ENCODE results near the gene NXT1. TPM values are rescaled to one million over a fixed set of nuclear protein-coding genes. Genes with fewer than 3 reads are reported as not detected.

The NXT1 gene
- total RNA-seq, 3 donors from 2014 or later, result 9.9 to 12.9 (median 10.6) TPM

GRCh38 chr20:23404196-23404595 is 53.6 kb downstream of the NXT1 start:
- TF ChIP-seq, protein P1, sequence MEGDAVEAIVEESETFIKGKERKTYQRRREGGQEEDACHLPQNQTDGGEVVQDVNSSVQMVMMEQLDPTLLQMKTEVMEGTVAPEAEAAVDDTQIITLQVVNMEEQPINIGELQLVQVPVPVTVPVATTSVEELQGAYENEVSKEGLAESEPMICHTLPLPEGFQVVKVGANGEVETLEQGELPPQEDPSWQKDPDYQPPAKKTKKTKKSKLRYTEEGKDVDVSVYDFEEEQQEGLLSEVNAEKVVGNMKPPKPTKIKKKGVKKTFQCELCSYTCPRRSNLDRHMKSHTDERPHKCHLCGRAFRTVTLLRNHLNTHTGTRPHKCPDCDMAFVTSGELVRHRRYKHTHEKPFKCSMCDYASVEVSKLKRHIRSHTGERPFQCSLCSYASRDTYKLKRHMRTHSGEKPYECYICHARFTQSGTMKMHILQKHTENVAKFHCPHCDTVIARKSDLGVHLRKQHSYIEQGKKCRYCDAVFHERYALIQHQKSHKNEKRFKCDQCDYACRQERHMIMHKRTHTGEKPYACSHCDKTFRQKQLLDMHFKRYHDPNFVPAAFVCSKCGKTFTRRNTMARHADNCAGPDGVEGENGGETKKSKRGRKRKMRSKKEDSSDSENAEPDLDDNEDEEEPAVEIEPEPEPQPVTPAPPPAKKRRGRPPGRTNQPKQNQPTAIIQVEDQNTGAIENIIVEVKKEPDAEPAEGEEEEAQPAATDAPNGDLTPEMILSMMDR (IDR thresholded peaks at IDR 0.05), result no peak
- intact Hi-C loops (cut with DNase I, micrococcal nuclease), result no loop called here
- no peaks in the 10 kb centered on the region for H3K9me3 ChIP-seq
- H3K4me3 ChIP-seq, result no peak overlapping the region
- peak; percentile 74 for ATAC-seq
- H3K36me3 ChIP-seq (ENCODE audit: low read depth), result no peaks in the 10 kb centered on the region
- no peaks in the 10 kb centered on the region for H3K4me1 ChIP-seq (ENCODE audit: low read depth)
- DNase-seq, result no peak

Other genes with a start within 250 kb of the NXT1 start
- 10 to 100 TPM in 1 of 3 donors, 1 to 10 TPM in 2; 5.8 to 16.2 (median 9.3) TPM for gene GZF1, start 11.4 kb downstream of the NXT1 start, total RNA-seq
- 10 to 100 TPM in 1 of 3 donors, 1 to 10 TPM in 2; 8.2 to 22.8 (median 8.9) TPM for gene NAPB, start 70.7 kb downstream of the NXT1 start, total RNA-seq
- not detected for gene CSTL1, start 88.9 kb downstream of the NXT1 start, total RNA-seq
- gene CST11, start 102.1 kb downstream of the NXT1 start, total RNA-seq, result not detected
- not detected for gene CST8, start 140.3 kb downstream of the NXT1 start, total RNA-seq
- not detected for gene CST9L, start 217.7 kb downstream of the NXT1 start, total RNA-seq

Measured in mucosa of descending colon (tissue), 3 donors.